Cardiac muscle cell (in vitro differentiated cells and primary cell): ENCODE data around the gene DNTT. TPM values are rescaled to one million over a fixed set of nuclear protein-coding genes. Genes with fewer than 3 reads are reported as not detected.

Source experiments
- DNase-seq, 2 donors: peaks; one replicate each; pipeline versions ENCODE4 v3.0.0 to v3.0.0-alpha.2; 2010 to 2017; ENCODE audit warnings: low read depth in 1 of 2, low spot score in 1 of 2
- H3K27ac ChIP-seq: fragments of 200-600 bp; sonication (generic); 2 replicates; pipeline ENCODE4 v1.5.1; 2016
- H3K27me3 ChIP-seq: fragments of 200-600 bp; sonication (generic); 2 replicates; pipeline ENCODE4 v1.6.0; 2016; ENCODE audit warnings: control low read depth
- H3K36me3 ChIP-seq: fragments of 200-600 bp; sonication (generic); 2 replicates; pipeline ENCODE4 v1.5.1; 2016; ENCODE audit warnings: control low read depth
- H3K4me1 ChIP-seq: fragments of 200-600 bp; sonication (generic); 2 replicates; pipeline ENCODE4 v1.8.1; 2017; ENCODE audit warnings: low read depth, mild to moderate bottlenecking, mixed run types
- H3K4me3 ChIP-seq: fragments of 200-600 bp; sonication (generic); 2 replicates; pipeline ENCODE4 v1.5.1; 2016; ENCODE audit warnings: mild to moderate bottlenecking
- H3K9me3 ChIP-seq: fragments of 200-600 bp; sonication (generic); 2 replicates; pipeline ENCODE4 v1.5.1; 2017; ENCODE audit warnings: low read depth, mild to moderate bottlenecking, control low read depth
- polyA plus RNA-seq: library from polyadenylated mRNA; unstranded; fragments of >200 nt; fragmentation: Nextera tagmentation; extraction: Ambion mirVana; gene quantifications from 2 replicates; pipeline ENCODE4 v1.2.1, GENCODE V29; 2016
- total RNA-seq: library from RNA; depleted of rRNA; stranded (reverse); fragments of >200 nt; gene quantifications from 2 replicates; pipeline ENCODE4 v1.2.3, GENCODE V29; 2016
- TF ChIP-seq, protein P1 (sequence below): IDR thresholded peaks from 2 replicates; pipeline ENCODE4 v1.5.1; 2012; ENCODE audit warnings: low read depth, mild to moderate bottlenecking, low read length

DNTT gene
- total and polyA plus RNA-seq, 2 experiments from 2014 or later = not detected

DNA sequence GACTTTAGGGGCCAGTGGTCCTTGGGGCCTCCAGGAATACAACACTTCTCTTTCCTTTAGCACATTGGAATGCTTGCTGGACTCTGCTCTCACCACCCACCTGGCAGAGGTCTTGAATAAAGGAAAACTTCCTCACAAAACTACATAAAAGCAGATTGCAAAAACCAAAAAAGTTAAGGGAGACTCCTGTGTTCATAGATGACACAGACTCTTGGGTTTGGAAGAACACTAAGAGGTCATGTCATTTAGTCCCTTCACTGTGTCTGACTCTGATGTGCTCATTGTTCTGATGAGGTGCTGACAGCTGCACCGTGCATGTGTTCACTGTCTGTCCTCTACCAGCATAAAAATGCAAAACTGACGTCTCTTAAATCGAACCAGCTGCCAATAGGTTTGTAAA, 44.2 kb upstream of the DNTT start:
- H3K27me3 ChIP-seq = no peaks in the 10 kb centered on the region
- no peak overlapping the region for H3K27ac ChIP-seq
- peaks cover 13% of the 10 kb centered on the region for H3K4me1 ChIP-seq
- no peak overlapping the region for H3K4me3 ChIP-seq
- no peaks in the 10 kb centered on the region for H3K9me3 ChIP-seq
- H3K36me3 ChIP-seq = no peaks in the 10 kb centered on the region
- TF ChIP-seq, protein P1, sequence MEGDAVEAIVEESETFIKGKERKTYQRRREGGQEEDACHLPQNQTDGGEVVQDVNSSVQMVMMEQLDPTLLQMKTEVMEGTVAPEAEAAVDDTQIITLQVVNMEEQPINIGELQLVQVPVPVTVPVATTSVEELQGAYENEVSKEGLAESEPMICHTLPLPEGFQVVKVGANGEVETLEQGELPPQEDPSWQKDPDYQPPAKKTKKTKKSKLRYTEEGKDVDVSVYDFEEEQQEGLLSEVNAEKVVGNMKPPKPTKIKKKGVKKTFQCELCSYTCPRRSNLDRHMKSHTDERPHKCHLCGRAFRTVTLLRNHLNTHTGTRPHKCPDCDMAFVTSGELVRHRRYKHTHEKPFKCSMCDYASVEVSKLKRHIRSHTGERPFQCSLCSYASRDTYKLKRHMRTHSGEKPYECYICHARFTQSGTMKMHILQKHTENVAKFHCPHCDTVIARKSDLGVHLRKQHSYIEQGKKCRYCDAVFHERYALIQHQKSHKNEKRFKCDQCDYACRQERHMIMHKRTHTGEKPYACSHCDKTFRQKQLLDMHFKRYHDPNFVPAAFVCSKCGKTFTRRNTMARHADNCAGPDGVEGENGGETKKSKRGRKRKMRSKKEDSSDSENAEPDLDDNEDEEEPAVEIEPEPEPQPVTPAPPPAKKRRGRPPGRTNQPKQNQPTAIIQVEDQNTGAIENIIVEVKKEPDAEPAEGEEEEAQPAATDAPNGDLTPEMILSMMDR = no peak
- DNase-seq = no peak

- H3K4me1 ChIP-seq = peaks cover 13% of the 10 kb centered on the region
- H3K9me3 ChIP-seq = no peaks in the 10 kb centered on the region
- DNase-seq = no peak
- no peak overlapping the region for H3K4me3 ChIP-seq
- no peaks in the 10 kb centered on the region for H3K36me3 ChIP-seq
- H3K27me3 ChIP-seq = no peaks in the 10 kb centered on the region
- no peak overlapping the region for H3K27ac ChIP-seq
- TF ChIP-seq, protein P1 = no peak
Measured at GRCh38 chr10:96261132-96261531, 43.1 kb upstream of the DNTT start.

GRCh38 chr10:96261930-96262329, 42.3 kb upstream of the DNTT start:
- Histone ChIP-seq H3K9me3 (no peaks in the 10 kb centered on the region), H3K4me3 (no peak overlapping the region), H3K36me3 (no peaks in the 10 kb centered on the region), H3K27me3 (no peaks in the 10 kb centered on the region), H3K4me1 (peaks cover 13% of the 10 kb centered on the region), H3K27ac (no peak overlapping the region)
- no peak for DNase-seq
- TF ChIP-seq, protein P1 = no peak

DNA sequence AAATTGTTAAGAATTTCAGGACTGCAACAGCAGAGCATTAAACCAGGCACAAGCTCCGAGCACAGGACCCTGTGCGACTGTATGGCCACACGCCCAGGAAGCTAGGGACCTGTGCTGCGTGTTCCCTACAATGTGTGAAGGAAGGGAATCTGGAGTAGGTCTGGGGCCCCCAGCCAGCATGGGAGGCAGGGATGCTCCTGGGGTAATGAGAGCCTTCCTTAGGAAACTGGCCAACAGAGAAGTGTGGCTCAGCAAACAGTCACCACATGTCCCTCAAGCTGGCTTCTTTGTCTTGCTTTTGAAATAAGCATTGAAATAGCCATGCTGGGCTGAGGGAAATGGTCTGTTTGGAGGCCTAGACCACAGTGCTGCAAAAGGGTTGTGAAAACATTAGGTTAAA, 41.1 kb upstream of the DNTT start:
- H3K27ac ChIP-seq = no peak overlapping the region

DNA sequence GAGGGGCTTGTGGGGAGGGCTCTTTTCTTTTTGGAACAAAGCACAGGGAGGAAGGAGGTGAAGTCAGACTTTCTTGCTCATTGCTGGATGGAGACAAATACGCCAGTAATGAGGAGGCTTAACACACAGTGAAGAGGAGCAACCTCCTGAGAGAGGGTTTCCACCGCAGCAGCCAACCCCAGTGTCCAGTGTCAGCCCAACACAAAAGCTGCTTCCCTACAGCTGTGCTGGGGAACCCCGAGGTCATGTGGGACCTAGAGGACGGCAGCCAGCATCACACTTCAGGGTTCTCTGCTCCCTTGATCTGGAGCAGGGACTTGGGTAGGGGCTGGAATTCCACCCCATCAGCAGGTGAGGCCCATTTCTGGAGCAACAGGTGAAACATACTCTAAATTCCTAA, 40.6 kb upstream of the DNTT start:
- Histone ChIP-seq H3K9me3 (no peaks in the 10 kb centered on the region), H3K27me3 (no peaks in the 10 kb centered on the region), H3K4me1 (peaks cover 7% of the 10 kb centered on the region), H3K4me3 (no peak overlapping the region), H3K27ac (no peak overlapping the region), H3K36me3 (no peaks in the 10 kb centered on the region)
- TF ChIP-seq, protein P1 = no peak
- DNase-seq = no peak

More for the DNA sequence above, 41.1 kb upstream of the DNTT start:
- TF ChIP-seq, protein P1 = no peak
- Histone ChIP-seq H3K9me3 (no peaks in the 10 kb centered on the region), H3K4me3 (no peak overlapping the region), H3K27me3 (no peaks in the 10 kb centered on the region), H3K36me3 (no peaks in the 10 kb centered on the region), H3K4me1 (peaks cover 7% of the 10 kb centered on the region)
- no peak for DNase-seq

DNA sequence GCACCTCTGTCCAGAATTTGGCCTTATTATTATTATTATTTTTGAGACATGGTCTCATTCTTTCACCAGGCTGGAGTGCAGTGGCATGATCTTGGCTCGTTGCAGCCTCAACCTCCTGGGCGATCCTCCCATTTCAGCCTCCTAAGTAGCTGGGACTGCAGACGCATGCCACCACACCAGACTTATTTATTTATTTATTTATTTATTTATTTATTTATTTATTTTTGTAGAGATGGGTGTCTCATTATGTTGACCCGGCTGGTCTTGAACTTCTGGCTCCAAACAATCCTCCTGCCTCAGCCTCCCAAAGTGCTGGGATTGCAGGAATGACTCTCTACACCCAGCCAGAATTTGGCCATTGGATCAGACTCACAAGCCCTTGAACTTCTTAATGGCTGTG, 39.3 kb upstream of the DNTT start:
- no peak for DNase-seq
- TF ChIP-seq, protein P1 = no peak
- no peaks in the 10 kb centered on the region for H3K27me3 ChIP-seq
- H3K9me3 ChIP-seq = no peaks in the 10 kb centered on the region
- no peak overlapping the region for H3K27ac ChIP-seq
- H3K4me1 ChIP-seq = peaks cover 4% of the 10 kb centered on the region
- no peaks in the 10 kb centered on the region for H3K36me3 ChIP-seq
- no peak overlapping the region for H3K4me3 ChIP-seq
